ENCODE results near the gene BOD1.

- no peak for TF ChIP-seq CTCF (IDR thresholded peaks at IDR 0.05 in 2 of 3, conservative IDR thresholded peaks at IDR 0.05 in 1 of 3; ENCODE audit: control insufficient read depth in 2 of 3, extremely low read depth in 1 of 3, insufficient read depth in 1 of 3, low read depth in 3 of 3, low read length in 3 of 3)
- no peak for TF ChIP-seq CEBPB (IDR thresholded peaks at IDR 0.05; ENCODE audit: borderline replicate concordance in 1 of 2, low read depth in 2 of 2, low read length in 2 of 2)
- no peak for TF ChIP-seq RAD21 (IDR thresholded peaks at IDR 0.05; ENCODE audit: insufficient read depth, low read depth, low read length)
- TF ChIP-seq CREB1 (IDR thresholded peaks at IDR 0.05; ENCODE audit: low read depth), result no peak
- no peak for TF ChIP-seq SP1 (IDR thresholded peaks at IDR 0.05; ENCODE audit: low read depth, low read length)
Measured at GRCh38 chr5:173583346-173583745, 33.1 kb downstream of the BOD1 start.

All from GM12878 (cell line).